ENCODE results near the gene RTN4RL1.

Gene RTN4RL1

GRCh38 chr17:1888741-1889140 lies 136.4 kb downstream of the RTN4RL1 start:
- Histone ChIP-seq H3K9me3 (no peaks in the 10 kb centered on the region), H3K4me3 (no peak overlapping the region), H3K27ac (no peak overlapping the region), H3K36me3 (peaks cover 76 to 99% (median 87%) of the 10 kb centered on the region in 3 donors), H3K27me3 (no peaks in the 10 kb centered on the region), H3K4me1 (no peaks in the 10 kb centered on the region)
- no peak for TF ChIP-seq CTCF (IDR thresholded peaks at IDR 0.05)
- DNase-seq, result no peak
- intact Hi-C loops (cut with DNase I; ENCODE audit: low total_unique reads), result no loop called here
